SK-MEL-5 (cell line): ENCODE measurements around the gene EDN2. TPM values are rescaled to one million over a fixed set of nuclear protein-coding genes. Genes with fewer than 3 reads are reported as not detected.

Source experiments
- DNase-seq: peaks from one replicate; pipeline ENCODE4 v3.0.0-alpha.2; 2016; ENCODE audit warnings: low read depth, low spot score
- in situ Hi-C: cut with HindIII; loops from 2 replicates; pipeline ENCODE4 v1.10.0; 2016; ENCODE audit warnings: low sequenced_read_pairs, high pct_unique_total_duplicates, low pct_unique_long_range_greater_than_20kb
- total RNA-seq: library from RNA; depleted of rRNA; stranded (reverse); fragments of >200 nt; shearing (Covaris generic); gene quantifications from 2 replicates; pipeline ENCODE4 v1.2.3, GENCODE V29; 2014

The EDN2 gene
- total RNA-seq, 1 experiment from 2014 or later, result not detected

- in situ Hi-C loops, result no loop called here
- no peak for DNase-seq
Observed at GRCh38 chr1:41504114-41505035, 19.9 kb upstream of the EDN2 start.

DNA sequence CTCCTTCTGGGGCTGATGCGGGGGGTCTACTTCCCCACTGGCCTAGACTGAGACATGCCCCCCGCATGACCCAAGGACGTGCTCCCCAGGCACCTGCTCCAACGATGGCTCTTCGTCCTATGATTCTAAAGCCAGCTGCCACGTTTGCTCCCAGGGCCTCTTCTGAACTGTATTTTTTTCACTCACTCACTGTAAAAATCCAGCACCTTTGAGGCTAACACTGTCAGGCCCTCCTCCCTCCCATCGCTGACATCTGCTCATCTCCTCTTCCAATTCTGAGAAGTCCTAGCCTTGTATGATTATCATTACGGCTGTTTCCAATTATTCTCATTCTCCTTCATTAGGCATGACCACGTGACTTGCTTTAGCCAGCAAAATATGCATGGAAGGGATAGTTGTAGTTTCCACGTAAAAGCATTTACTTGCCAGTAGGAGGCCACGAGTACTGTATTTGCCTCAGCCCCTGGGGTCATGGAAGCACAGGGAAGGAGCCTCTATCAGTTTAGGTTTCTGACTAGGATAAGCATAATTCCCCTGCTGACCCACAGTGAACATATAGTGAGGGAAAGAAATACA is 19.1 kb upstream of the EDN2 start:
- DNase-seq, result peak; percentile 50
- in situ Hi-C loops, result no loop called here

DNA sequence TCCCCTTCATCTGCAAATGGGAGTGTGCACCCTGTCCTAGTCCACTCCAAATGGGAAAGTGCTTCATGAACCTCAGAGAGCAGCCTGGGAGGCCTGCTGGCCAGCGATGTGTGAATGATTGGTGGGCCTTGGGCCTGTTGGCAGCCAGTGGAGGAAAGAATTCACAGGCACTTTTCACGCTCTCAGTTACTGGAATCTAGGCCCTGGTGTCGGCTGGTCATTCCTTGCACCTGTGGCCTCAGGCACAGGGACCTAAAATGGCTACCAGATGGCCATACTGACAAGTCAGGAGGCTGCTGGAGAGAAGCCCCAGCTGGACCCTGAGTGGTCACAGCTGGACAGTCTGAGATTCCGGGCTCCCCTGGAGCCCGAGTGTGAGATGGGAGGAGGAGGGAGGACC is 18.4 kb upstream of the EDN2 start:
- in situ Hi-C loops, result no loop called here
- no peak for DNase-seq

DNA sequence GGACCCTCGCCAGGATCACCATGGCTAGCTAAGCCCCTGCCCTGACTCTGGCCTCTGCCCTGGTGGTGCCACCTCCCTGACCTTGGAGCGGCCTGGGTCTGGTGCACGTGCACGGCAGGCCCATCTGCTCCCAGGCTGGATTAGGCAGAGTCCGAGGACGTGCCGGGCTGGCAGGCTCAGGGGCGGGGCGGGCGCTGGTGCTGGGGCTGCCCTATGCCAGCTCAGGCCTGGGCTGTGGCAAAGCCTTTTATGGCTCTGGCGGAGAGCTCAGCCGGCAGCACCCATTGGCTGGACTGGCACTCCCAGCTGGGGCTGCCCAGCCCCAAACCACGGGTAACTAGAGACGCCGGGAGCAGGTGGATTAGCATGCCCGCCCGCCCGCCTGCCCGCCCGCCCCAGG is 17.1 kb upstream of the EDN2 start:
- in situ Hi-C loops, result no loop called here
- no peak for DNase-seq

DNA sequence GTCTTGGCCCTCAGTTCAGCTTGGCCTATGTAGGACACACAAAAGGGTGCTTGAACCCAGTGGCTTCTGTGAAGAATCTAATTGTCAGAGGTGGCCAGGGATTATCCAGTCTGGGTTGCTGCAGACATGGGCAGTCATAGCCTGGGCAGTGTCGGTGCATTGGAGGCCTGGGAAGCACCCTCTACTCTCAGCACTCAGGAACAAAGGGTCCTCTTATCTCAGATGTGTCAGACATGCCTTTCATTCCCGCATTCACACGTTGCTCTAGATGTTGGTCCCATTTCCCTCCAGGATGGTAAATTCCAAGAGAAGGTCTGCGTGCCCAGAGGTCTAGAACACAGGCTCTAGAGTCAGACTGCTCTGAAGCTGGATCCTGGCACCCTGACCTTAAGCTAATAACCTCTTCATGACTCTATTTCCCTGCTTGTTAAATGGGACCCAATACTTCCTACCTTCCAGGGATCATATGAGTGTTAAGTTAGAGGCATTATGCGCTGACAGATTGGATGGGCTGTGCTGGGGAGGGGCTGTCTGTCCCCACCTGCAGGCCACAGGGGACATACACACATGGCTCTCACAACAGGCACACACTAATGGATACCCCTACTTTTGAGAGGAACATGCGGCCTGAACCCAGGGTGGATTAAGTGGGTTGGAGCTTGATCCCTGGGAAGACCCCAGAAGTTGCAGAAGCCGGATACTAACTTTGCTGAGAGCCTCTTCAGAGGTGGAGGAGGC is 16.5 kb upstream of the EDN2 start:
- DNase-seq, result peak; percentile 28
- in situ Hi-C loops, result no loop called here

DNA sequence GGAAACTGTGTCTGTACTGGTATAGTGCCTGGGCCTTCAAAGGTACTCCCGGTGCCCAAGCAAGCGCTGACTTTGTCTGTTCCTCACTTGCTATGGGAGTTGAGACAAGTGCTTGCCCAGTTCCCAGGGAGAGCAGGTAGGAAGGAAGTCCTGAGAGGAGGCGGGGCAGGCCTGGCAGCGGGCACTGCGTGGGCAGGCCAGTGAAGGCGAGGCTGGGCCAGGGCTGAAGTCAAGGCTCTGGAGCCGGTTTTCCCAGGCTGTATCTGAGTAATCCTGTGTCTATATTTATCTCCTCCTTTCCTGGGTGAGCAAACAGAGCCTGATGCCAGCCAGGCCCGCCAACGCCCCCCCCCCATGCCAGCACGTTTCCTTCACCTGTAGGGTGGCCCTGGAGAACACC is 15.9 kb upstream of the EDN2 start:
- in situ Hi-C loops, result no loop called here
- no peak for DNase-seq

- in situ Hi-C loops, result no loop called here
- no peak for DNase-seq
Observed at GRCh38 chr1:41499591-41499990, 15.1 kb upstream of the EDN2 start.

DNA sequence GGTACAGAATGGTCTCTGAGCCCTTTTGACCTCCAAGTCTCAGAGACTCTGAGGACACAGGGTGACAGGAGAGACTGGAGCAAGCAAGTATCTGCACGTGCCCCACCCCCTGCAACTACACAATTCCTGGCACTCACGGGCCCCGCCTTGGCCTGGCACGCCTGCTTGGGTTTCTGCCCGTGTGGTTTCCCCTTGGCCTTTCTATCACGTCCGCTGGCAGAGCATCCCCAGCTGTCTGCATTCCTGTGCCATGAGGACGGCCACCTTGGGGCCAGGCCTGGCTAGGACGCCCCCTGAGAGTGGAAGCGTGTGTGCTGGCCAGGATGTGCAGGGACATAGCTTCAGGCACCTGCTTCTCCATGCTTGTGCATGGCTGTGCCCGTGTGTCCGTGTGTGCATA is 14.3 kb upstream of the EDN2 start:
- in situ Hi-C loops, result no loop called here
- DNase-seq, result no peak

DNA sequence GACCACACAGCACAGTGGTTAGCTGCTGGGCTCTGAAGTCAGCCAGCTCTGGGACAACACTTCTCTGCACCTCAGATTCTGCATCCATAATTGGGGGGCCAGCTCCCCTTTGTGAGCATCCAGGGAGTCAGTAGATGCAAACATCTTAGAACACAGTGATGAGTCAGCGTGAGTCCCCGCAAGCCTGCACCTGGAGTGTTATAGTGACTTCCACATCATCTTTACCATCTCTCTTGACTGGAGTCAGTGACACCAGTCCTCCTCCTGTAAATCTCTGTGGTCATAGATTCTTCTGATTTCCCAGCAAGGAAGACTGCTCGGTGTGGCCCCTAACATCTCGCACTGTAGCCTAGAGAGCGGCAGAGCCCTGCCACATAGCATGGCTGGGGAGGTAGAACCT is 13.9 kb upstream of the EDN2 start:
- DNase-seq, result no peak
- in situ Hi-C loops, result no loop called here

DNA sequence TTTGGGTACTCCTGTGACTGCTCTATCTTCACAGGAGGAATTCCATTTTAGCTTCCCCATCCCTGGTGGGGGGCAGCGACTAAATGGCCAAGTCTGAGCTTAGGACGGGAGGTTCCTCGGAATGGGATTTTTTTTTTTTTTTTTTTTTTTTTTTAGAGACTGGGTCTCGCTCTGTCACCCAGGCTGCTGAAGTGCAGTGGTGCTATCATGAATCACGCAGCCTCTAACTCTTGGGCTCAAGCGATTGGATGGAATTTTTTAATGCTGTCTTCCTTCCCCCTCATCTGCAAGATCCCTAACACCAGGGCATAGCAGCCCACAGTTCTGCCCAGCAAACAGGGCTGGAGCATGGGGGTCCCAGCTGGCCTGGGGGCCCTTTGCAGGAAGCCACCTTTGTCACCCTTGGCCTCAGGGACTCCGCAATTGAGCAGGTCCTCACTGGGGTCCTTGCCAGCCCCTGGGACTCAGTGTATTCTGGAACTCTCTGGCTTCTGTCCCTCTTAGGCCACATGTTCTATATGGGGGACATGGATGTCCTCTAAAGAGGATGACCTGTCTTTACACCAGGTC is 13.1 kb upstream of the EDN2 start:
- in situ Hi-C loops, result no loop called here
- no peak for DNase-seq

DNA sequence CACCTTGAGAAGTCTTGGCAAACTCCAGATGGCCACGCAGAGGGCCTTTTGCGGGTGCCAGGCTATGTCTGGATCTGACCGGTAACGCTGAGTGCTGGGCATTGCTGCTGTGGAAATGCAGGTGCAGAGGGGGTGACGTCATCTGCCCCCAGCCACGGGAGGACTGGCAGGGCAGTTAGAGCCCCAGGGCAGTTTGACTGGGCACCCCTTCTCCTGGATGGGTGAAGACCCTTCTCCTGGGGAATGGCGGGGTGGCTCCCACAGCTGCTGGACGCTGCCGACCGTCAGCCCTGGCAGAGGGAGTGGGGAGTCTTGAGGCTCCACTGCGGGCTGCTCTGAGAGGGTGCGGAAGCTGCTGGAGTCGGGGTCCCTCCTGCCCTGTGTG is 12.6 kb upstream of the EDN2 start:
- DNase-seq, result no peak
- in situ Hi-C loops, result no loop called here

DNA sequence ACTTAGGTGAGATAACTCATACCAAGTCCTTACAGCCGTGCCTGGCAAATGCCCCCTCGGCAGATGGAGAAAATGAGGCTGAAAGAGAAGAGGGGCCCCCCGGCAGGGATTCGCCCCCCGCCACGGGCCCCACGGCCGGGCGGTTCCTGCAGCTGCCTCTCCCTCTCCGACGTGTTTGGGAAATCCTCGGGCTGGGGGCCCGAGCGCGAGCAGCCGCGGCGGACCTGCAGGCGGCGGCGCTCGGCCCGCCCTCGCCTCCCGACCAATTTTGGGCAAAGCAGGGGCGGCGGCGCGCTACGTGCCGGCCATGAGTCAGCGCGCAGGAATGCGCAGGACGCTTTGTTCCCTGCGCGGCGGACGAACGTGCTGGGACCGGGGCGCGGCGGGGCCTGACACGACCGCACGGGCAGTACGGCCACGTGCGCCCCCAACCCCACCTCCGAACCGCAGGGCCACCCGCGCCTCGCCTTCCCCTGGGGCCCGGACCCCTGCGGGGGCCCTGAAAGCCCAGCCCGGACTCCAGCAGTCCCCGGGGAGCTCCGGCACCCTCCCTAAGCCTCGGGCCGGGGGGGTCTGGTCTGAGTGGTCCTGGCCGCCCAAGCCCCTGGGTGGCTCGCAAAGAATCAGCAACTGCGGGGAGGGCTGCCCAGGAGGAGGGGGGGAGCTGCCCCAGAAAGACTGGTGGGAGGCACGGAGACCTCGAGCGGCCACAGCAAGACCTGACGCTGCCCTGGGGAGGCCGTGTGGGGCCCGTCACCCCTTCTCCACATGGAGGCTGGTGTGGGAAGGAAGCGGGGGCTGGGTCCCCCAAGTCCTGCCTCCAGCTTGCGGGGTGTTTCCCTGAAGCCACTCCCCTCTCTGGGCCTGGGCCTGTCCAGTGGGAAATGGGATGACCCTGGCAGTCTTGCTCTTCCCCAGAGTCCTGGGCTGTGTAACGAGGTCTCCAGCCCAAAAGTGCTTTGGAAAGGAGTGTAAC is 11.9 kb upstream of the EDN2 start:
- DNase-seq, result peak; percentile 16
- in situ Hi-C loops, result no loop called here

DNA sequence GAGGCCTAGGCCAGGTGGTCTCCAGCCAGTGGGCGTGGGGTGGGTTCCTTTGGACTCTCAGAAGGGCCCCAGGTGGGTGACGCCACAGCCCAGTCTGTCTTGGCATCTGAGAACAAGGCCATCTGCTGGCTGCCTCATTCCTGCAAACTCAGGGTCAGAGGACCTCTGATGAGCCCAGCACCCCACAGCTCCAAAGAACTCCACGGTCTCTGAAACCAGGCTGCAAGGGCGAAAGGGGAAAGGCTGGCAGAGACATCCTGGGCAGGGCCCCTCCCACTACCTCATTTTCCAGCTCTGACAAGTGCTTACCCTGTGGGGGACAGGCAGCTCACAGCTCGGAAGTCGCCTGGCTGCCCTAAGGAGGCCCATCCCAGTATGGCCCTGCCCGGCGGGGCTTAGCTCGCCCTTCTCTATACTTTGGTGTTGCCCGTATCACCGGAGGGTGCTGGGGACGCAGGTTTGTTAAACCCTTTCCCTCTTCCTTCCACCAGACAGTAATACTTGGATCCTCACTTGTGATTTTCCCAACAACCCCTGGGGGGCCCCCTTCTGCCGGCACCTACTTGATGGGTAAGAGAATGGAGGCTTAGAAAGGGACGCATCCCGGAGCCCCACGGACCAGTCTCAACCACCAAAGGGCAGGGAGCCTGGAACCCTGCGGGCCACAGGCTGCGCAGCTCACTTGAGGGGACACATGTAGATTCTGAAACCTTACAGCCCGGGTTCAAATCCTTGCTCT is 10.9 kb upstream of the EDN2 start:
- peak; percentile 35 for DNase-seq
- in situ Hi-C loops, result no loop called here

DNA sequence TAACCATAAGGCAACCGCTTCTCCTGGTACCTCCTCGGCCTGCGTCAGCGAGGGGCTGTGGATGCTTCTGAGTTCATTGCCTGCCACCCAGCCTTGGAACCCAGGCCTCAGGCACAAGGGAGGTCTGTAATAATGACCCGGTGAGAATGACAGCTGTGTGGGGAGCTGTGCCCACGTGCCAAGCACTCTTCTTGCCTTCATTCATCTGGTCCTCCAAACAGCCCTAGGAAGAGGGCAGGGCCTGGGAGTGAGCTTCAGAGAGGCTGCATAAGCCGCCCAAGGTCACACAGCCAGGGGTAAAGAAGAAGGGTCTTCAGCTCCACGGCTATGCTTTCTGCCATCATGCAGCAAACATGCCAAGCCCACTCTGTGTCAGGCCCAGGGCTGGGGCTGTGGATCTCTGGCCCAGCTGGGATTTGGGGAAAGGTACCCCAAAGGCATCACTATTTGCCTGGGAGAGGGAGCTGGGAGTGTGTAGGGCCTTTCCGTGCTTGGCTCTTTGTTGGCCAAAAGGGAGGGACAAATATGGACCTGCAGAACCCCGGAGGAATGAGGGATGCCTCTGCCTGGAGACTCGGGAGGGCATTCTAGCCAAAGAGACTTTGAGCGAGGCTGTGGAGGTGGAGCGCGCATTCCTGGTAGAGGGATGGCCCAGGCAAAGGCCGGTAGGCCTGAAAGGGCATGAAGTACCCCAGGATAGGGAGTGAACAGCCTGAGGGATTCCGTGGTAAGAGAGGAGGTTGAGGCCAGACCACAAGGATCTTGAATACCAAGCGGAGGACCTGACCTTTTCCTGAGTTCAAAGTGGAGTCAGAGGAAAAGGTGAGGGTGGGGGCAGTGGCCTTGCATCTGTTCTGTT is 10.1 kb upstream of the EDN2 start:
- no peak for DNase-seq
- in situ Hi-C loops, result no loop called here

DNA sequence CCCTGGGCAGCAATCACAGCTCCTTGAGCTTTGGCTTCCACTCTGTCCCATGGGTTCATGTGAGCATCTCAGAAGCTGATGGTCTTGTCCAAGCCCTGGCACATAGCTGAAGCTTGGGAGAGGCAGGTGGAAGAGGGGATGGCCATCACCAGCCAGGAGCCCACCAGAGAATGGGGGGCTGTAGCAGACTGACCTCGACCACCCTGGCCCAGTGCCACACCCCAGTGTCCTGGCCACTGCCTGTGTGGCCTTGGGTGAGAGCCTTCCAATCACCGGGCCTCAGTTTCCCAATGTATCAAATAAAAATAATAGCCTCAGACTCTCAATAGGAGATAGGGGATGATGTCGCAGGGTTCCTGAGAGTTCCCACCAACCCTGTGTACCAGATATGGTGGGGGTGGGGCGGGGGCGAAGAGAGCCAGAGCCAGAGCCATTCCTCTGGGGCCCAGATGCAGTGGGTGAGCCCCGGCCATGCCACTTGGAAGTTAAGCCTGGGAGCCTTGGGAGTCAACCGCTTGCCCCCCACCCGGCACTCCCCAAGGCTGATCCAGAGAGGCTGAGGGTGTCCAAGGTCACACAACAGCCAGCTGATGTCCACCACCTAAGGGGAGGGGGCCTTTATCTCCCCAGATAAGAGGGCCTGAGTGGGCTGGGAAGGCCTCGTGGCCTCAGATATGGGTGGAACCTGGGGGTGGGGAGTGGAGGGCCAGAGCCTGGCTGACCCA is 9.3 kb upstream of the EDN2 start:
- in situ Hi-C loops, result no loop called here
- DNase-seq, result no peak
